Occipital lobe (tissue), 2 donors: ENCODE results near the gene GIT1. TPM values are rescaled to one million over a fixed set of nuclear protein-coding genes. Genes with fewer than 3 reads are reported as not detected.
"Not testable (repeated sequence)": the region's sequence is repeated elsewhere in the genome, so short reads cannot be mapped to it uniquely, and the experiment has no call there.

ENCODE experiments used
- DNase-seq: peaks from one replicate; lab custom pipeline; 2025; lab: John Stamatoyannopoulos, UW
- total RNA-seq: library from RNA; depleted of rRNA; stranded (reverse); fragments of >200 nt; gene quantifications from one replicate; pipeline ENCODE4 v1.2.3, GENCODE V29; 2014

The GIT1 gene
- total RNA-seq, 1 donor from 2014 or later, result 29.6 TPM

- peak; percentile 67 for DNase-seq
Observed at GRCh38 chr17:29568331-29569244, 20.9 kb downstream of the GIT1 start, which contains the start of gene TP53I13. TSS of gene TP53I13 (plus strand) at chr17:29568701. CDS start at chr17:29568759, 58 bp downstream.

DNA sequence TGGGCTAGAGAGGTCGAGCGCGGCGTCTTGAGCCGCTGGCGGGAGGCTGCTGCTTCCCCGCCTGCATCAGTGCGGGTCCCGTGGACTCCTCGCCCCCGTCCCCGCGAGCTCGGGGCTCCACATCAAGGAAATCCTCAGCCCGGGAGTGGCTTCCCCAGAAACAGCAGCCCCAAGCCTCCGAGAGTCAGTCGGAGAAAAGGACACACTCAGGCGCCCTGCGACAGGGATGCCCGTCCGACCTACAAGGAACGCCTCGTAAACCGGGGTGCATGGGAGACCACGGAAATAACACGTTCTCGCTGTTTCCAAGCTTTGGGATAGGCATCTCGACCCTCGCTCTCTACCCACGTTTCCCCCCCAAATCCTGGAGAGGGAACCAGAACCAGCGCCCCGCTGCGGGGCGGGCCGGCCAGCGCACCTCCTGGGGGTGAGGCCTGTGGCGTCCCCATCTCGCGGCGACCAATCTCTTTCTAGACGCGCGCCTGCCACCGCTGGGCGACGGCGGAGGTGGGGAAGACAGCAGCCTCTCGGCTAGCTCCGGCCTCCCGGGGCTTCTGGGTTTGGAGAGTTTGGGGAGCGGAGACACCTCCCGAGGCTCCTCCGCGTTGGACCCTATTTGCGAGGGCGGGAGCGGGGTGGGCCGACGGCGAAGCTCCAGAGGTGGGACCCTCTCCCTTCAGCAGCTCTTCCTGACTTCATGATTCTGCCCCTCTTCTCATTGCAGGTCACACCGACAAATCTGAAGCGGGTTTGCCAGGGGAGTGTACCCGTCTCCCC lies 21.7 kb downstream of the GIT1 start:
- no peak for DNase-seq

DNA sequence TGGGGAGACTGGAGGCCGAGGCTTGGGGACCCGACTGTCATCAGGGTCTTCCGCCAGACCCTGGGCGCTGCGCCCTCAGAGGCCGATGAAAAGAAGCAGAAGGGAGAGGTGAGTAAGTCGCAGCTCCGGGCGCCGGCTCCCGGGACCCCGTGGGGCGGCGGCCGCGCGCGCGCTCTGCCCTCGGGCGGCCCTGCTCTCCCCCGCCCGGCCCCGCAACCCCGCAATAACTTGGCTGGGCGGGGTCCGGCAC lies 22.2 kb downstream of the GIT1 start:
- DNase-seq, result no peak

DNA sequence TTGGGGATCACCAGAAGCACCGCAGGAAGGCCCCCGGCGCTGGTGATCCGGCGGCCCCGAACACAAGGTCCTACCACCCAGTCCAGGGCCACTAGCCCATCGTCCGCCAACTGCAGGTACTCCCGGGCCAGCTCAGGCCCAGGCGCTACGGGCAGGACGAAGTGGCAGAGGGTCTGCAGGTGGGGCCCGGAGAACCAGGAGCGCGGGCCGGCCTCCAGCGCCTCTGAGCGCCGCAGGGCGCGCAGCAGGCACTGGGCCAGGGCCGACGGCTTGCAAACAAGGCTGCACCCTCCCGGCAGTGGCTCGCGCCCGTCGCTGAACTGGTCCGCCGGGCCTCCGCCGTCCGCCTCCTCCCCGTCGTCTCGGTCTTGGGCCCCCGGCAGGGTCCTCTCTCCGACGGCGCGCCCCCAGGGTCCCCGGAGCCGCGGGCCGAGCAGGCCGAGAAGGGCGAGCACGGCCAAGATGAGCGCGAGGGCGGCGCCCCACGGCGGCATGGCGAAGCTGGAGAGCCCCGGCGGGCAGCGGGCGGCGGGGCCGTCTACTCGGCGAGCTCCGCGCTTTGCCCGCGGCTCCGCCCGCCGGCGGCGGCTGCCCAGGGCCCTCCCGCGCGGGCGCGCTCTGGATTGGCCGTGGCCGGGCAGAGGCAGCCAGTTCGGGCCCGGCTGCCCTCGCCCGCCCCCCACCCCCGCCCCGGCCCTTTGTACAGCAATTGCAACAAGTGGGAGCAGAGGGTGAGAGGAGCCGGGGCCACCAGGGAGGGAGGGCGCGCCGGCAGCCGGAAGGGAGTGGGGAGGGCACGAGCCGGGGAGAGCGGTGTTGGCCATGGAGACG lies 22.8 kb downstream of the GIT1 start, which contains the start of gene ABHD15:
TSS of gene ABHD15 (minus strand) at position 565 of the 831 bp plus-strand sequence. CDS start at position 494, 71 bp downstream.
- DNase-seq, result no peak

GRCh38 chr17:29565643-29566472 lies 23.6 kb downstream of the GIT1 start:
- no peak for DNase-seq

DNA sequence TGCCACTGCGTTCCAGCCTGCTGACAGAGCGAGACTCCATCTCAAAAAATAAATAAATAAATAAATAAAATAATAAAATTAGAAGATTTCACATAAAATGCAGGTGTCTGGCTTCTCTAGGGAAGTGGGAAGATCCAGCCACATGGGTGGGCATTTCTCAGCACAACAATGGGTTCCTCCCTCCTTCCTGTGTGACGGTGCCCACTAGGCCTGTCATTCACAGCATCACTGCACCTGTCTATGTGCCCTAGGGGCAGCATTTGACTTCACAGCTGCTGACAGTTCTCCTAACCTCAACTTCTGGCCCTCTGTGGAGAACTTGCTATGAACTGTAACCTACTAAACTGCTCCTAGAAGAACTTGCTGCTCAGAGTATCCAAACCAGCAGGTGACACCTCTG lies 25.6 kb downstream of the GIT1 start:
- no peak for DNase-seq

GRCh38 chr17:29562615-29563014 lies 26.8 kb downstream of the GIT1 start:
- DNase-seq, result no peak

DNA sequence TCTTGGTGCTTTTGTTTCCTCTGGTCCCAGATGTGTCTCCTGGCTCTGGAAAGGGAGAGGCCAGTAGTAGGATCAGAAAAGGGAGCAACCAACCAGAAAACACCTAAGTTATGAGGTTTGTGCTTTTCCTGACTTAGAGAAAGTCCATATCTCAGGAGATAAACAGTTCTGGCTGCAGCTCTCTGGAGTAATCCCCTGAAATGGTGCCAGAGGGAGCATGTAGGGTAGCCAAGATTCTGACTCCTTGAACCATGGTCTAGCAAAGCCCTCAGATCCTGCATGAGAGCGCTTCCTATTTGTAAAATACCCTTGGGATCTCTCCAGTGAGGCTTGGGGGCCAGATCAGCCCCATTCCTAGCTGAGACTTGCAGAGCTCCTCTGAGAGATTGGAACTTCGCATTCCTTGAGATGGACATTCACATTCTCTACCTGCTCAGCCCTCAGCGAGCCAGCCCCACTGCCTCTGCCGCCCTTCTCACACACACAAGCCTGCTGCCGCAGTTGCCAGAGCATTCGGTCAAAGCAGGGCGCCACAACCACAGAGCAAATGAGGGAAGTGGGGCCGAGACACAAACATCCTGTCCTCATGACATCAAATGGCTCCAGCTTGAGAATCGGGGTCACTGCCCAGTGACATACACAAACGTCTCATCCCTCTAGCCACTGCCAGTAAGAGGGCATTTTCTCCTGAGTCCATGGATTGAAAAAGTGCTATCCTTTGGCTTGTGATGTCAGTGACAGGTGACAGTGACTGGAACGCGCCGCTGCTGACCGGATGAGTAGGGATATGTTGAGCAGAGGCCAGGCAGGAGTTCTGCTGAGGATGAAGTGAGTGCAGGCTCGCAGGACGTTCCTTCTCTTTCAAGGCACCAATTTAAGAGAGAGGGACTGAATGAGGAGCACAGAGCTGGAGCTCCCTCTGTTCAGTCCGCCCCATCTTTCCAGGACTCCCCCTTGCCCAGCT lies 27.6 kb downstream of the GIT1 start:
- no peak for DNase-seq

DNA sequence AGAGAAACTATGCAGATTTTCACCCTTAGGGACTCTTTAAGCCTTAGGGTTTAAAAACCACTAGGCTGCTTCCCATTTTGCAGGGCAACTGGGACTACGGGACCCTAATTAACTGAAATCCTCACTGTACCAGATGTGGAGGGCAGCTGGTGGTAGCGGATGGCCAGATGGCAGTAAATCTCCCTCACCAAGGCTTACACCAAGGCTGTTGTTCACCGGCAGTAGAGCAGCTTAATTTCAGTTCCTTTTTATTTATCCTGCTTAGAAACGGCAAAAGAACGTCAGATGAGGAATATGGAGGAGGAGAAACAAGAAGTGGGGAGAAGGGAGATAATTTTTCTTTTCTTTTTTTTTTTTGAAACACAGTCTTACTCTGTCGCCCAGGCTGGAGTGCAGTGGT lies 29.1 kb downstream of the GIT1 start:
- no peak for DNase-seq

DNA sequence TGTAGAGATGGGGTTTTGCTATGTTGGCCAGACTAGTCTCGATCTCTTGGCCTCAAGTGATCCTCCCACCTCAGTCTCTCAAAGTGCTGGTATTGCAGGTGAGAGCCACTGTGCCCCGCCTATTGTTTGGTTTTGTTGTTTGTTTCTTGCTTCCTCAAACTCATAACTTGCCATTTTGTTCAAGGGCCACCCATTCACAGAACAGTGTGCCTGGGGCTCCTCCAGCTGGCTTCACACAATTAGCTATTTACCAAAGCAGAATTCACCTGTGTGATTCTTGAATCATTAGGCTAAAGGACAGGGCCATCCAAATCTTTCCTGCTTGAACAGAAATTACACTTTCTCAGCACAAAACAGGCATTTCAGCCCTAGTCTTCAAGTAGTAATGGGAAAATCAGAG lies 29.8 kb downstream of the GIT1 start:
- DNase-seq, result no peak

DNA sequence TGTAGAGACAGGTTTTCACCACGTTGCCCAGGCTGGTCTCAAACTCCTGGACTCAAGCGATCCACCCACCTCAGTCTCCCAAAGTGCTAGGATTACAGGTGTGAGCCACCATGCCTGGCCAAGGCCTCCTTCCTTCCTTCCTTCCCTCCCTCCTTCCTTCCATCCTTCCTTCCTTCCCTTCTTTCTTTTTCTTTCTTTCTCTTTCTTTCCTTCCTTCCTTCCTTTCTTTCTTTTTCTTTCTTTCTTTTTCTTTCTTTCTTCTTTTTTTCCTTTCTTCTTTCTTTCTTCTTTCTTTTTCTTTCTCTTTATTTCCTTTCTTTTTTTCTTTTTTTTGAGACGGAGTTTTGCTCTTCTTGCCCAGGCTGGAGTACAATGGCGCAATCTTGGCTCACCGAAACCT lies 31.3 kb downstream of the GIT1 start:
- DNase-seq, result not testable (repeated sequence)

GRCh38 chr17:29557739-29558116 lies 31.7 kb downstream of the GIT1 start:
- no peak for DNase-seq

- DNase-seq, result no peak
Observed at GRCh38 chr17:29557085-29557738, 32.2 kb downstream of the GIT1 start.

GRCh38 chr17:29555840-29556239 lies 33.6 kb downstream of the GIT1 start:
- DNase-seq, result no peak

- DNase-seq, result no peak
Observed at GRCh38 chr17:29549177-29549923, 40.1 kb downstream of the GIT1 start.

DNA sequence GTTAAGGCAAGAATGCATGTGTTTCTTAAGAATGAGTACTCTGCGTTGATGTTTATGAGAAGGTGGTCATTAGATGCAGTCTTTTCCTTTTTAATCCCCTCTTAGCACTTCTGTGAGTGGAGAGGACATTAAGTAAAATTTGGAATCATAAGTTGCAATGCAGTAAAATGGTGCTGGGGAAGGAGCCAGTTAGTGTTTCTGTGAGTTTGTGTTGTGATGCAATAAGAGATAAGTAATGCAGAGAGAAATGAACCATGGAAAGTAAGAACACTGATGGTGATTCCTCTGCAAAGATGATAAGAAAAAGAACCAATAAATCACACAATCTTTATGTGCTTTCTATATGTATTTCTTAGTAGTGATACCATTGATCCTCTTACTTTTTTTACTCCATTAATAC lies 42.6 kb downstream of the GIT1 start:
- DNase-seq, result no peak

DNA sequence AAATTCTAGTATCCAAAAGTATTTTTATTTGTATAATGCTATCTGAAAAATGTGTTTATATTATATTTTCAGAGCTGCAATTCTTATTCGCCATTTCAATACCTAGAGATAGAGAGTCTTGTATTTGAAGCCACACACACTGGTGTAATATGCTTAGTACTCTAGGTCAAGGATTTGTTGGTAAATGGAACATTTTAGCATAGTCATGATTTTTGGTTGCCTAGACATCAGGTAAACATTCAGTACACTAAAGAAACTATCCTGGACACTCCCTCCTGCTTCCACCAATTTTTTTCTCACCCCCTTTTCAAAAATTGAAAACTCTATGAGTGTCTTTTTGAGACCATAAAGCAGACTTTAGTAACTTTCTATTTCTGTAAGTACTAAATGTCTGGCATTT lies 43.4 kb downstream of the GIT1 start:
- no peak for DNase-seq

DNA sequence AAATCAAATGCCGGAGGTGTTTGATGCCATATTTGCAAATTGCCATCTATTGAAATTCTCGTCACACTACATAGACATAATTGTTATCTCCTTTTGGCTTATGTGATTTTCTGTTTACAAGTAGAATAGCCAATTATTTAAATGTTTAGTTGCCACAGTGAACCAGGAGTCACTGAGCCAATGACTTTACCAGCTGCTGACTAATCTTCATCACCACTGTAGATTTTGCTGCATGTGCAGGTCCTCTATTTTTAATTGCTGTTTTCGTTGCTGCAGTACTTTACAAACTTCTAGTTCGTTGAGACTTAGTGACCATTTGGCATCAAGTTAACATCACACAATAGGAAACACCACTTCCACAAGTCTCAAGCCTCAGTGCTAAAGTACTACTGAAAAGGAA lies 45.4 kb downstream of the GIT1 start:
- no peak for DNase-seq
